Left colon (tissue), 2 donors: ENCODE measurements around the gene RGPD4. TPM values are rescaled to one million over a fixed set of nuclear protein-coding genes. Genes with fewer than 3 reads are reported as not detected.
"Not testable (repeated sequence)": the region's sequence is repeated elsewhere in the genome, so short reads cannot be mapped to it uniquely, and the experiment has no call there.

Experiments
- ATAC-seq: fragments of 200-7000 bp; cut with Tn5 transposase; one replicate; pipeline ENCODE4 v1.9.1; 2020; ENCODE audit warnings: mild to moderate bottlenecking, moderate library complexity
- DNase-seq, 2 donors: peaks; one replicate each; pipeline ENCODE4 v3.0.0-alpha.2; 2020
- intact Hi-C, 2 donors: fragments of 100-400 bp; cut with DNase I in 1 of 2; cut with micrococcal nuclease in 1 of 2; formaldehyde crosslinking; loops; one replicate each; pipeline versions ENCODE4 v1.11.2 to v1.14.0; 2022; cut with DNase I, micrococcal nuclease
- total RNA-seq, 2 donors: library from RNA; stranded (reverse); fragmentation: NEBNext Ultra II Directional; extraction: Animal tissue kit (Norgen Biotek cat#: 25700); gene quantifications; one replicate each; pipeline ENCODE4 v1.2.1, GENCODE V29; 2021
- donor health status: DM: no; HTN: no; CAD: no.
- donor health status: DM: yes; HTN: yes; CAD: no.

The RGPD4 gene
- total RNA-seq, 2 donors from 2014 or later = 0.08 TPM; not detected in 1

GRCh38 chr2:107916121-107916520 lies 89.4 kb downstream of the RGPD4 start:
- intact Hi-C loops, DNase-seq: not testable (repeated sequence)
- peak; percentile 74 for ATAC-seq

- ATAC-seq, DNase-seq, intact Hi-C loops: not testable (repeated sequence)
Observed at GRCh38 chr2:107916696-107917370, 90.1 kb downstream of the RGPD4 start.

DNA sequence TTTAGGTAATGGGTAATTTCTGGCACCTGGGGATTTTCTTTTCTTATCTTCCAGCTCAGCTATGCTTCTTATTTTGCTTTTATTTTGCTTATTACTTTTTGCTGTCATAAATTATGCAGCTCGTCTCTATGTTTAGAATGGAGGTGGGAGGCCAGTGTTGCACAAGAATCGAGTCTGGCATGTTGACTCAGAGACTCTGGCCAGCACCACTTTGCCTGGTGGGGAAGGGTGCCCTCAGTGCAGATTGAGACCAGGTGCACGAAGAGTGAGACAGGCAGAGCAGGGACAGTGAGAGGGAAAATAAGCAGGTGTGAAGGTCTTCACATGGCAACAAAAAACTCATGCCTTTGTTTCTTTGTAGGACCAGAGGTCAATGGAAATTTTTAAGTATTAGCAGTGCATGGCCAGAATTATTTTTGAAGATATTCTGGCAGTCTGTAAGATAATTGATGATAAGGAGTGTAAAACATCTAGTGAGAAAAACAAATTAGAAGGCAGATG lies 100.4 kb downstream of the RGPD4 start:
- ATAC-seq = no peak

GRCh38 chr2:107931412-107931811 lies 104.7 kb downstream of the RGPD4 start:
- ATAC-seq (no peak), DNase-seq (no peak)
- intact Hi-C loops = no loop called here

More for the DNA sequence above, 100.4 kb downstream of the RGPD4 start:
- DNase-seq = no peak
- intact Hi-C loops = no loop called here

DNA sequence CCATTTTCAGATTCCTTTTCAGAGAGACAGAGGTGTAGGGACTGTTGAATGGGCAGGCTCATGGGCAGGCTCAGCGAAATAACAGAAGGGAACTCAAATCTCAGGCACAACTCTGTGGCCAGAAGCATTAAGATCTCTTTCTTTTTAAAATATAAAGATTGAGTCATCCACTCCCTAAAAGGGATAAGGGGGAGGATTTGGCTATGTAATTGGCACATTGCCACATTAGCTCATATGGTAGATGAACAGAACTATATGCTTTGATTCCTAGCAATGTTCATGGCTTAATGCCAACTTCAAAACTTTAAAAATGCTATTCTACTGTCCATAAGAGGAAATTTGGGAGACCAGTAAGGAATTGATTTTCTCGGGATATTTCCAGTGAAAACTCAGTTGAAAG lies 105.8 kb downstream of the RGPD4 start:
- DNase-seq (no peak), ATAC-seq (no peak)
- intact Hi-C loops = no loop called here

GRCh38 chr2:107932979-107933378 lies 106.3 kb downstream of the RGPD4 start:
- intact Hi-C loops = no loop called here
- DNase-seq (no peak), ATAC-seq (no peak)

DNA sequence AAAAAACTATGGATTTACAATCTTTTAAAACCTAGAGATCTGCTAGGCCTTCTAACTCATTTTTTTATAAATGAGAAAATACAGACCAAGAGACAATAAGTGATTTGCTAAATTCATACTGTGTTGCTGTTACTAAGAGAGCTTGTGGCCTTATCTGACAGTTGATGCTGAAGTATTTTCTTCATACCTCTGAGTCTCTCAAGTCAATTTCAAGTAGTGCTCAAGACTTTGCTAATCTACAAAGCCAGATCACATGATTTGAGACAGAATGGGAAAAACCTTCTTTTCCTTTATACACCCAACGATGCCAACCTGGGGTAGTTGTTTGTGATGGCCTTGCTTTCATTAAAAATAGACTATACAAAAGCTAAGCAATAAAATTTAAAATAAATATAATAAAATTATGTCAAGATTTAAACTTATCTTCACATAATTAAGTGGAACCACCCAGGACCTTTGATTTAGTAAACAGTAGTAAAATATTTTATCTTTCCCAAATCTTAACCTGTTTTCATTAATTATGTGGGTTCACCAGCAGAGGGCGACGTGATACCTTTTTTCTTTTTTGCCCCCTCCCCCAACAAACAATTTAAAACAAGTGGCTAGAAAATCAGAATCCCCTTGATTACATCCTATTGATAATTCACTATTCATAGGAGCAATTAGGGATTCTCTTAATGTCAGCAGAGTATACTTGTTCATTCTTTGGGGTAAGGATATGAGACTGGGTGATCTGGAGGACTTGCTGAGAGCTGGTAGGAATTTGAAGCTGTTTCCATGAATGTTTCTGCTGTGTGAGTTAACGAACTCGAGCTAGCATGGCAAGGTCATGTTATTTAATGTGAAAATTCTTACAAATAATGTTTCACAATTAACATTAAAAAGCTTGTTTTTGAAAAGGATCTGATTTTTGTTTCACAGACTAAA lies 110.0 kb downstream of the RGPD4 start:
- DNase-seq (no peak), ATAC-seq (no peak)
- intact Hi-C loops = no loop called here

Other genes starting within 250 kb of the RGPD4 start
- gene SLC5A7, start 159.6 kb downstream of the RGPD4 start, total RNA-seq = under 1 TPM in 1 of 2 donors, not detected in 1; 0.36 TPM